ENCODE measurements around the gene TTC23.

Gene TTC23

GRCh38 chr15:99249270-99249841, at the start of gene TTC23:
TSS of gene TTC23 (minus strand) at chr15:99249581. CDS start at chr15:99228712, 20,869 bp downstream.
- DNase-seq: no peak

- DNase-seq: no peak
These were observed 47.0 kb upstream of the TTC23 start for GRCh38 chr15:99296386-99296785.

DNA sequence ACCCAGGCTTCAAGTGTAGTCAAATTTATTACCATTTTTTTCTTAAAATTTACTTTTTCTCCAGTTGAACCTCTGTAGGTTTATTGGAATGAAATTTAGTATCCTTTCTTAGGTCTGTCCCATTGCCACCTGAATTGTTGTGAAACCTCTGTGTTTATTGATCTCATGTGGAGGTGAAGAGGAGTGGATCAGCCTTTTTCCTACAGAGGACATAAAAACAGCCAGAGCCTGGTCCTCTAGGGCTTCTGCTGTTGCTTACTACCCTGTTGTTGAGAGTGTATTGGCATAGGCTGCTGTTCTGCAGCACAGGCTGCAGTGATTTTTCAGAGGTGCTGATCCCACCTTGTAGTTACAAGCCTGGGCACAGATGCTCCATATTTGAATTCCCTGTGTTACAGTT, 46.5 kb upstream of the TTC23 start:
- DNase-seq: no peak

DNA sequence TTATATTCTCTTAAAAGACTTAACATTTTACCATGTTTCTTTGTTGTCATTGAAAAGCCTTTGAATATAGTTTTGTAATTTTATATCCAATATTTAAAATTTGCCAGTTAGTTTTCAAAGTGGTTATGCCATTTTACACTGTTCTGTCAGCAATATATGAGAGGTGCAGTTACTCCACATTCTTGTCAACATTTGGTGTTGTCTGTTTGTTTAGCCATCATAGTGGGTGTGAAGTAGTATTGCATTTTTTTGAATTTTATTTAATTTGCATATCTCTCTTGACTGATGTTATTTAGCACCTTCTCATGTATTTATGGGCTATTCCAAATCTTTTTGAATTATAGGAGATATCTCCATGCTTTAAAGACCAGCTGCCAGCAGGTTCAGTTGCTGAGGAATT, 42.3 kb upstream of the TTC23 start:
- no peak for DNase-seq

DNA sequence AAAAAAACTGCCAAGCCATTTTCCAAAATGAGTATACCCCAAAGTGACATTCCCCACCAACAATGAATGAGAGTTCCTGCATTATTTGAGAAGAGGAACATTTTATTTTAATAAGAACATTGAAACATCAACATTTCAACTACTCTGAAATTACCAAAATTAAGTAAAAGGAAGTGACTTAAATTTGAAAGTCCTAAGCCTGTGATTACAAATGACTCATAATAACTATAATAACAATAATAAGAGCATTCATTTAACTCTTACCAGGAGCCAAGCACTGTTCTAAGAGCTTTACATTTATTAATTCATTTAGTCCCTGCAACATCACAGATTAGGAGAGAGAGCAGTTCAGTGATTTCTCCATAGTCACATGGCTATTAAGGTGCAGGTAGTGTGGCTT, 34.3 kb upstream of the TTC23 start:
- DNase-seq: no peak

DNA sequence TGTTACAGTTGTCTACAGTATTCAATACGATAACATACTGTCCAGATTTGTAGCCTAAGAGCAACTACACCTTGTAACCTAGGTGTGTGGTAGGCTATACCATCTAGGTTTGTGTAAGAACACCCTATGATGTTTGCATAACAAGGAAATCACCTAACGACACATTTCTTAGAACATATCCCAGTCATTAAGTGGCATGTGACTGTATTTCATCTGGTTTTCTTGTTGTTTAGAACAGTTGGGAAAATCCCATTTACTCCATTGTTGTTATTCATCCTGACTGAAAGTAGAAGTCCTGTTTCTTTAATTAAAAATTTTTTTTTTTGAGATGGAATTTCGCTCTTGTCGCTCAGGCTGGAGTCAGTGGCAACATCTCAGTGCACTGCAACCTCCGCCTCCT, 33.2 kb upstream of the TTC23 start:
- no peak for DNase-seq

- DNase-seq: no peak
These were observed 32.7 kb upstream of the TTC23 start for GRCh38 chr15:99282121-99282520.

- peak; percentile 38 for DNase-seq
These were observed 30.4 kb upstream of the TTC23 start for GRCh38 chr15:99279827-99280226.

DNA sequence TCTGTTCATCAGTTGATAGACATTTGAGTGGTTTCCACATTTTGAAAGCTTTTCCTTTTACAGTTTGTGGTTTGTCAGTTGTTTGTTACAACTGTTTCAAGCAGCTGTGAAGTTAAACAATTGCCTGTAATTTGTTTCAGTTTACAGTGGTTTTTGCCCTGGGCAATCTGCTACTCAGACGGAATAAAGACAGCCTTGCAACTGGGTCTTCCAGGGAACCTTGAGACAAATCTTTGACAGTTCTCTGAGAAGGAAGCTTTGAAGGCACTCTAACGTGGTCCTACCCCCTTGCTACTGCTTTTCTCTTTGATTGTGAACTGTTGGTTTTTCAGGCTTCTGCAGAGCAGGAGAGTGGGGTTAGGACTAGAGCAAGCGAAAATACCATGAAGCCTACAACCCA, 29.9 kb upstream of the TTC23 start:
- no peak for DNase-seq

- DNase-seq: no peak
These were observed 26.2 kb upstream of the TTC23 start for GRCh38 chr15:99275525-99276128.

- DNase-seq: no peak
These were observed 25.7 kb upstream of the TTC23 start for GRCh38 chr15:99275061-99275460.

DNA sequence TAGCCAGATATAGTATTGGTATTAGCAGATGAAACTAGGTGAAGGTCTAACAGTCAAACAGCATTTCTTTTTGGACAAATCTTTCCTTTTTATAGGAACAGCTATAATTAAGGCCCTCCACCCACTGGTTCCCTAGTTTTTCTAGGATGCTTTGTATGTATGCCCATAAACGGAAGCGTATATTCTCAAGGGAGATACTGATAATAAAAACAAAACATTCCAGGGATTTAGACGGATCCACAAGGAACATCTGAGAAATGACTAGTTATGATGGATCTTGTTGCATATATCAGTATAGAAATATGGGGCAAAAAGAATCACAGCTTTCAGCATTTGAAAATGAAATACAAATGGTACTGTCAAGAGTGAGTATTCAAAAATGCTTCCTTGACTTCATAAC, 24.4 kb upstream of the TTC23 start:
- no peak for DNase-seq

DNA sequence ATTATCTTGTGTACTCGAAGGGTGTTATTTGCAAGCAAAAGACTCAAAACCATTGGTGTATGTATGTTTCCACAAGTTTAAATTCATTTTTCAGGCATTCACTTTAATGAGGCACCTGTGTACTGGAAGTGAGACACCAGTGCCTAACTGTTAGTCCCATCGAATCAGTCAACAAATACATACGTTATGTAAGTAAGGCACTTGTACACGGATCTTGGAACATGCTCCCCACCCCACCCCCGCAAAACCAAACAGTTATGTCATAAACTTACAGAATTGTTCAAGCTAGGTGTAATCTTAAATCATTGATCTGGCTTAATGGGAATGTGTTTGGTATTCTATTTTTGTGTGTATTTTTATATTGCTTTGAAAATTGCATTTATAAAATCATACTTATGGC, 19.1 kb upstream of the TTC23 start:
- no peak for DNase-seq

DNA sequence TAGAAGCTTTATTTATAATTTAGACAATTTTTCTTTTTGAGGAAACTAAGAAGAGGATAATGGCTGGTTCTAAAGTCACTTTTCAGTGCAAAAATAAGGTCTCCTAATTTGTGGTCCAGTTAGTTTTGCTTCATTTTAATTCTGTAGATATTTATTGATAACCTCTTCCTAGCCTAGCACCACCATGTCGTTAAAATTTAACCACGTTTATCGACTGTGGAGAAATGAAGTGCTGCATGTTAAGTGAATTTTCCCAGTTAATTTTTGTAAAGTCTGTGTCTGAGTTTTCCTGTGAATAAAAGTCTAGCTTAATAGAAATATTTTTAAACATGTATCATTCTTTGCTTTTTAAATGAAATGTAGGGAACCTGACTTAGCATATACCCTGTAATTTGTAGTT, 18.6 kb upstream of the TTC23 start:
- DNase-seq: no peak

DNA sequence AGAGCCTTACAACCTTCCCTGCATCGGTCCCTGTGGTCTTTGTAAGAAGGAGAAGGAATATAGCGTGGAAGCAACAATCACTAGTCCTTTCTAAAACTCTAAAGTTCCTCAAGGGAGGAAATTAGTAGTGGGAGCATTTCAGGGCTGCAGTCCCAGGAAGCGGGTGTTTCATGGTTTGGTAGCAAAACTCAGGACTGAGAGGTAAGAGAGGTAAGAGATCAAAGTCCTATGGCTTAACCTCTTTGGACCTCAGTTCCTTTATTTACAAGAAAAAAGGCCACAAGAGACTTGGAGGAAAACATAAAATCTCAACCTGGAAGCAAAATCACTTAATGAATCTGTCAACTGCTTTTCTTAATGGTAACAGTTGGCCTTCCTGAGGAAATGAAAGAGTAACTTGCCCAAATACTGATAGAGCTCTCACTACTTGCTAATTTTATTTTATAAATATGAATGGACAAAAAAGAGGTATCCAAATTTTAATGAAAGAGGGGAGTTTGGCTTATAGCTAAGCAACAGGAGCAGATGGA, 16.2 kb upstream of the TTC23 start:
- no peak for DNase-seq

- no peak for DNase-seq
These were observed 14.7 kb upstream of the TTC23 start for GRCh38 chr15:99264125-99264524.

DNA sequence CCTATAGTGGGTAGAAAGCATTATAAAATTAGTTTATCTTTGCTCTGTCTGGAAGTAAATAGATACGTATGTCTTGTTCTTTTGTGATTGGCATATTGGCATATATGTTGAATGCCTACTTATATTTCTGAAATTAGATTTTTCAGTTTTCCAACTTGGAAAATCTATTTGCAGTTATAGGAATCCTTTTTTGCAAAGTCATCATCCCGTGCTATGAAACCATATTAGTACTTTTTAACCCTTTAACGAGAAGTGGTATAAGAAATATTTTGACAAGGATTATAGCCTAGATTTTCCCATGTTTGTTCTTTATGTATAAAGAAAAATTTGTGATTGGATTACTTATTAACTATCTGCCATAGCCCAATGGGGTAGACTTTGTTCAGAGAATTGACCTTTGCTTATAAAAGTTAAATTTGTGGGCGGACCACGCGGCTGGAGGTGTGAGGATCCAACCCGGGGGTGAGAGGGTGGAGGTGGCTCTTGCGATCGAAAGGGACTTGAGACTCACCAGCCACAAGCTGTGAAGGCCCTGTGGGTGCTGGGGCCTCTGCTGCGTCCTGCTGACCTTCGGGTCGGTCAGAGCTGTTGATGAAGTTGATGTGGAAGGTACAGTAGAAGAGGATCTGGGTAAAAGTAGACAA, 7.8 kb upstream of the TTC23 start:
- DNase-seq: no peak

DNA sequence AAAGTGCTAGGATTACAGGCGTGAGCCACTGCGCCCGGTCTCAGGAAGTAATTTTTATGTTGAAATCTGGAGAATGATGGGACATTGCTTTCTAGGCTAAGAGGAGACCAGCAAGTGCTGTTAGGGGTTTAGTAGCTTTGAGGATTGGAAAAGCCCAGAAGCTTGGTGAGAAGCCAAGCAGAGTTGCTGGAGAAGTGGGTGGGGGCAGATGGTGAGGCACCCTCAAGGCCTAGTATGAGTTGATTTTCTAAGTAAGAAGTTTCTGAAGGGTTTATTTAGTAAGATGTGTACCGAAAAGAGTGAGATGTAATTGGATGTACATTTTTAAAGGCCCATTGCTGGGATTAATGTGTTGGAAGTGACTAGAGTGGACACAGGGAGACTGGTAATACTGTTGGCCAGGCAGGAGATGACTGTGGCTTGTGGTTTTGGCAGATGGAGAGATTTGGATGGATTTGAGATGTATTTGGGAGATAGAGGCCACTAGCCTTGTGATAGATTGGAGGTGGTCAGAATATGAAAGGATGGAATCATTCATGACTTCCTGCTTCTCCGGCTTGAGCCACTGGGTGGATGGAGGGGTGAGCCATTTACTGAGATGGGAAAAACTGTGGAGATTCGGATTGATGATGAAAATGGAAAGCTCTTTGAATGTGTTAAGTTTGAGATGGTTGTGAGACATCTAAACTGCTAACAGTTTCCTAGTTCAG, 4.2 kb upstream of the TTC23 start:
- DNase-seq: peak; percentile 56

DNA sequence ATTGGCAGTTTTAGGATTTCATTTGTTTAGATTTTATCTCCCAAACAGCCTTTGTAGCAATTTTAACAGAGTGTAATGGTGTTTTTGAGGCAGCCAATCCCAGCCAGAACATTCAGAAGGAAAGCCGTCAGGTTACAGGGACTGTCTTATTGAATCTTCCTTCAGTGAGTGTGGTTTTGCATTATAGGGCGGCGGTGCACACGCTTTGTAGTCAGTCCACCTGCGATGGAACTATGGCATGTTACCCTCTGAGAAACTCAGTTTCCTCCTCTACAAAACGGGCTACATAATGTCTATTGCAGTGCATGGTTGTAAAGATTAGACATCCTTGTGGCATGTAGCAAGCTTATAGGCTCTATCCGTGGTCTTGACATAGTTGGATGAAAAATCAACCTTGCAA, 2.9 kb upstream of the TTC23 start:
- DNase-seq: no peak

- DNase-seq: peak; percentile 97
These were observed 1.8 kb upstream of the TTC23 start, which contains the start of gene LRRC28 for GRCh38 chr15:99250857-99251841. TSS of gene LRRC28 (plus strand) at chr15:99251481. CDS start at chr15:99255958, 4,477 bp downstream.

DNA sequence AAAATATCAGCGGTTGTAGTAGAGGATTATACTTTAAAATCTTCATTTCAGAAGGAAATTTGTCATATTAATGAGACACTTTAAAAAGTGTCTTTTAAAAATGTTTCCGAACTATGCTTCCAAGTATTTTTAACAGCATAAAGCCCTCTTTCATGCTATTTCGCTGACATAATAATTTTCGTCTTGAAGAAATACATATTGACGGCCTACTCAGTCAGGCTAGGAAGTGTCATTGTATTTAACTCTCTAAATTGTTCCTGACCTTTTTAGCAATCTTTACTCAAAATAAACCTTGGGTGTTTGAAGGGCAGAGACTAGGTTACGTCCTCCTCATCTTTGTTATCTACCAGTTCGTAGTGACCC, 1.1 kb upstream of the TTC23 start:
- DNase-seq: no peak

DNA sequence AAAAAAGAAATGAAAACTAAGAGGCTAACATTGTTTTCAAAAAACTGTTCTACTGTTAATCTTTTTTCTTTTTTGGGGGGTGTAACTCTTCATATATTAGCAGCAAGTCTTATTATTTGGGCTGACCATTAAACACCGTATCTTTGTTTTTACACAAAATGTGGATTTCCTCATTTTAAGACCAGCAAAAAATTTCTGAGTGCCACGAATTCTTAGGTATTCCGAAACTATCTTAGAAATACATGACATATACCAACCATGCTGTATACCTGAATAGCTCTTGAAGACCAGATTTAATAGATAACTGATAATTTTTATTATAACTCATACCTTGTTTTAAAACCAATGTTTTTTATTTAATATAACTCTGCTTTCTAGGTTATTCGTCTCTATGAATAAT, 620 bp upstream of the TTC23 start:
- DNase-seq: no peak
